HG03175 (cell line): ENCODE results near the gene VWCE.
"Not testable (repeated sequence)": the region's sequence is repeated elsewhere in the genome, so short reads cannot be mapped to it uniquely, and the experiment has no call there.

ENCODE experiments used
- ATAC-seq: cut with Tn5 transposase; IDR thresholded peaks from one replicate; pipeline ENCODE4 v1.9.1; 2021; ENCODE audit warnings: mild to moderate bottlenecking, moderate library complexity; ENCODE audit not compliant: unreplicated experiment

VWCE gene

GRCh38 chr11:61256710-61257482 is 38.2 kb downstream of the VWCE start:
- ATAC-seq, result no peak

- ATAC-seq, result peak; percentile 77
Measured at GRCh38 chr11:61254403-61255025, 40.6 kb downstream of the VWCE start.

GRCh38 chr11:61252332-61252731 is 42.8 kb downstream of the VWCE start:
- not testable (repeated sequence) for ATAC-seq

GRCh38 chr11:61250796-61251765 is 44.0 kb downstream of the VWCE start:
- not testable (repeated sequence) for ATAC-seq

GRCh38 chr11:61249201-61249600 is 45.9 kb downstream of the VWCE start:
- ATAC-seq, result not testable (repeated sequence)

- not testable (repeated sequence) for ATAC-seq
Measured at GRCh38 chr11:61248071-61248470, 47.0 kb downstream of the VWCE start.

- not testable (repeated sequence) for ATAC-seq
Measured at GRCh38 chr11:61245284-61245964, 49.7 kb downstream of the VWCE start.

GRCh38 chr11:61241526-61241925 is 53.6 kb downstream of the VWCE start:
- ATAC-seq, result not testable (repeated sequence)

- not testable (repeated sequence) for ATAC-seq
Measured at GRCh38 chr11:61240875-61241274, 54.2 kb downstream of the VWCE start, which contains the start of gene PGA5. PGA5 (plus strand) TSS chr11:61241175; CDS start chr11:61241227, 52 bp downstream.

GRCh38 chr11:61240288-61240687 is 54.8 kb downstream of the VWCE start:
- not testable (repeated sequence) for ATAC-seq

GRCh38 chr11:61237130-61237529 is 58.0 kb downstream of the VWCE start:
- ATAC-seq, result not testable (repeated sequence)

GRCh38 chr11:61232548-61233145 is 62.5 kb downstream of the VWCE start:
- ATAC-seq, result not testable (repeated sequence)

- ATAC-seq, result not testable (repeated sequence)
Measured at GRCh38 chr11:61231585-61231984, 63.5 kb downstream of the VWCE start.

GRCh38 chr11:61231033-61231432 is 64.1 kb downstream of the VWCE start:
- not testable (repeated sequence) for ATAC-seq

- not testable (repeated sequence) for ATAC-seq
Measured at GRCh38 chr11:61229458-61229857, 65.7 kb downstream of the VWCE start.

GRCh38 chr11:61226457-61227137 is 68.5 kb downstream of the VWCE start:
- ATAC-seq, result not testable (repeated sequence)

GRCh38 chr11:61222692-61223091 is 72.4 kb downstream of the VWCE start:
- not testable (repeated sequence) for ATAC-seq

GRCh38 chr11:61222047-61222446 is 73.1 kb downstream of the VWCE start, which contains the start of gene PGA4:
PGA4 (plus strand) TSS chr11:61222347; CDS start chr11:61222401, 54 bp downstream.
- not testable (repeated sequence) for ATAC-seq

GRCh38 chr11:61219016-61219415 is 76.1 kb downstream of the VWCE start:
- not testable (repeated sequence) for ATAC-seq
